ENCODE measurements around the gene EDC3.
"Not testable (repeated sequence)": the region's sequence is repeated elsewhere in the genome, so short reads cannot be mapped to it uniquely, and the experiment has no call there.

Gene EDC3

GRCh38 chr15:74646480-74646879 lies 49.3 kb downstream of the EDC3 start:
- DNase-seq = no peak

GRCh38 chr15:74643665-74644204 lies 52.1 kb downstream of the EDC3 start:
- DNase-seq = no peak

- no peak for DNase-seq
Observed at GRCh38 chr15:74642734-74643664, 52.8 kb downstream of the EDC3 start.

- no peak for DNase-seq
Observed at GRCh38 chr15:74642348-74642733, 53.5 kb downstream of the EDC3 start.

GRCh38 chr15:74641151-74641550 lies 54.7 kb downstream of the EDC3 start:
- DNase-seq = no peak

- no peak for DNase-seq
Observed at GRCh38 chr15:74636984-74637383, 58.8 kb downstream of the EDC3 start.

- DNase-seq = peak; percentile 86
Observed at GRCh38 chr15:74635228-74635627, 60.6 kb downstream of the EDC3 start.

- no peak for DNase-seq
Observed at GRCh38 chr15:74633781-74634180, 62.0 kb downstream of the EDC3 start.

GRCh38 chr15:74632601-74633000 lies 63.2 kb downstream of the EDC3 start:
- DNase-seq = no peak

GRCh38 chr15:74631935-74632560 lies 63.8 kb downstream of the EDC3 start:
- DNase-seq = peak; percentile 78

- no peak for DNase-seq
Observed at GRCh38 chr15:74631408-74631807, 64.4 kb downstream of the EDC3 start.

- DNase-seq = no peak
Observed at GRCh38 chr15:74631087-74631385, 64.8 kb downstream of the EDC3 start.

GRCh38 chr15:74630284-74631086 lies 65.3 kb downstream of the EDC3 start:
- DNase-seq = no peak

- DNase-seq = not testable (repeated sequence)
Observed at GRCh38 chr15:74629696-74630095, 66.1 kb downstream of the EDC3 start.

- DNase-seq = no peak
Observed at GRCh38 chr15:74628949-74629348, 66.9 kb downstream of the EDC3 start.

GRCh38 chr15:74628199-74628598 lies 67.6 kb downstream of the EDC3 start:
- DNase-seq = no peak

GRCh38 chr15:74627766-74628165 lies 68.1 kb downstream of the EDC3 start:
- no peak for DNase-seq

- DNase-seq = peak; percentile 51
Observed at GRCh38 chr15:74626752-74627692, 68.8 kb downstream of the EDC3 start.

GRCh38 chr15:74626336-74626735 lies 69.5 kb downstream of the EDC3 start:
- no peak for DNase-seq

GRCh38 chr15:74625693-74626092 lies 70.1 kb downstream of the EDC3 start:
- DNase-seq = no peak

- DNase-seq = no peak
Observed at GRCh38 chr15:74624020-74624602, 71.7 kb downstream of the EDC3 start.

GRCh38 chr15:74622758-74623157 lies 73.1 kb downstream of the EDC3 start:
- DNase-seq = no peak
